H1 (cell line): Measurements from ENCODE around the gene RALY. TPM values are rescaled to one million over a fixed set of nuclear protein-coding genes. Genes with fewer than 3 reads are reported as not detected.

Source experiments
- CBX5 ChIP-seq: fragments of 300-800, 300-1000 bp; sonication (generic); IDR thresholded peaks from 2 replicates; pipeline ENCODE4 v1.7.1; 2016; ENCODE audit warnings: antibody characterized with exemption, low read length, low read depth
- CHD1 ChIP-seq: IDR thresholded peaks from 2 replicates; pipeline ENCODE4 v1.6.1; 2012; ENCODE audit warnings: low read depth, low read length, improper control_type of control experiment
- CTBP2 ChIP-seq: IDR thresholded peaks from 2 replicates; pipeline ENCODE4 v1.7.0; 2011; ENCODE audit warnings: borderline replicate concordance, mild to moderate bottlenecking, moderate library complexity, mixed read lengths, low read length; ENCODE audit not compliant: insufficient read depth, insufficient read length
- EGR1 ChIP-seq: IDR thresholded peaks from 2 replicates; pipeline ENCODE4 v1.6.1; 2011; ENCODE audit warnings: low read depth, low read length, borderline replicate concordance
- RBBP5 ChIP-seq: IDR thresholded peaks from 2 replicates; pipeline ENCODE4 v1.7.1; 2012; ENCODE audit warnings: low read depth, mild to moderate bottlenecking, inconsistent platforms, low read length, moderate library complexity, borderline replicate concordance
- TCF12 ChIP-seq: IDR thresholded peaks from 2 replicates; pipeline ENCODE4 v1.6.1; 2011; ENCODE audit warnings: low read depth, mild to moderate bottlenecking, low read length
- polyA plus RNA-seq, 7 experiments: library from polyadenylated mRNA; depleted of rRNA in 3 of 7; stranded (reverse) in 5 of 7; unstranded in 2 of 7; fragments of >200 nt in 5 of 7; fragments of 200-250 nt in 2 of 7; gene quantifications; 1 replicate in 5 of 7; 2 replicates in 1 of 7; 4 replicates in 1 of 7; pipeline versions ENCODE4 v1.2.1 to v1.2.3, GENCODE V29; 2011 to 2013; ENCODE audit warnings: missing spikeins in 2 of 7, mixed read lengths in 2 of 7
- total RNA-seq: library from RNA; stranded (reverse); fragmentation: NEBNext Ultra II Directional; extraction: Animal tissue kit (Norgen Biotek cat#: 25700); gene quantifications from 2 replicates; pipeline ENCODE4 v1.2.1, GENCODE V29; 2021
- TF ChIP-seq, protein P1 (sequence below): IDR thresholded peaks from 2 replicates; pipeline ENCODE4 v1.6.1; 2011; ENCODE audit warnings: low read depth, mild to moderate bottlenecking, low read length; ENCODE audit not compliant: insufficient read depth

Gene RALY
- total and polyA plus RNA-seq, 2 of the 8 experiments (the other 6 are each of a cell fraction or from before 2014, with no cell fraction given): 133 to 148 TPM

GRCh38 chr20:34100576-34100975, 106.9 kb downstream of the RALY start (continued):
- TF ChIP-seq CBX5 (no peak), RBBP5 (no peak), EGR1 (no peak), CHD1 (no peak), TCF12 (no peak), CTBP2 (no peak)
- TF ChIP-seq, protein P1, sequence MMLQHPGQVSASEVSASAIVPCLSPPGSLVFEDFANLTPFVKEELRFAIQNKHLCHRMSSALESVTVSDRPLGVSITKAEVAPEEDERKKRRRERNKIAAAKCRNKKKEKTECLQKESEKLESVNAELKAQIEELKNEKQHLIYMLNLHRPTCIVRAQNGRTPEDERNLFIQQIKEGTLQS: no peak
- TF ChIP-seq, all 59 proteins: peak for 0
